ENCODE measurements around the gene LARP7. TPM values are rescaled to one million over a fixed set of nuclear protein-coding genes. Genes with fewer than 3 reads are reported as not detected.

LARP7 gene
- polyA plus RNA-seq, 1 donor (not counting 4 experiments of a cell fraction or from before 2014, with no cell fraction given): 33.3 TPM

DNA sequence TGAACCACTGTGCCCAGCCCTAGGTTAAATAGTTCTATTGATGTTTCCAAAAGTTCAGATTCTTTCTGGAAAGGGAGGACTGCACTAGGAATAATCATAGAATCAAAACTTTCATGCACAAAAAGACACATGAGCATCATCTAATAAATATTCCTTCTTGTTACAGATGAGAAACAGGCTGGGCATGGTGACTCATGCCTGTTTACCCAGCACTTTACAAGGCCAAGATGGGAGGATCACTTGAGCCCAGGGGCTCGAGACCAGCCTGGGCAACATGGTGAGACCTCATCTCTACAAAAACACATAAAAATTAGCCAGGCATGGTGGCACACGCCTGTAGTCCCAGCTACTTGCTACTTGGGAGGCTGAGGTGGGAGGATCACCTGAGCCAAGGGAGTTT, 27.7 kb downstream of the LARP7 start:
- no peak overlapping the region for H3K9ac ChIP-seq (ENCODE audit: control insufficient read depth, extremely low read depth, insufficient read depth, low read length)
- no peak overlapping the region for H2AFZ ChIP-seq (ENCODE audit: control insufficient read depth, low read length)
- H4K20me1 ChIP-seq (ENCODE audit: control insufficient read depth, extremely low read depth, insufficient read depth, low read length): no peaks in the 10 kb centered on the region
- dilution Hi-C loops (cut with MboI; ENCODE audit: extremely low pct_ligation_motif_present, low sequenced_read_pairs): no loop called here
- H3K4me2 ChIP-seq (ENCODE audit: control insufficient read depth, extremely low read depth, insufficient read depth, low read depth, low read length): no peak overlapping the region
- no peak overlapping the region for H3K4me3 ChIP-seq (ENCODE audit: control insufficient read depth in 2 of 3, extremely low read depth in 1 of 3, insufficient read depth in 2 of 3, low read depth in 1 of 3, low read length in 3 of 3)
- no peak for DNase-seq (ENCODE audit: low read depth, low spot score)
- H3K9me1 ChIP-seq (ENCODE audit: control insufficient read depth, extremely low read depth, insufficient read depth, low read length): no peaks in the 10 kb centered on the region
- no peak for FAIRE-seq
- no peaks in the 10 kb centered on the region for H3K79me2 ChIP-seq (ENCODE audit: control insufficient read depth, insufficient read depth, low read length)
- H3K4me1 ChIP-seq (ENCODE audit: control insufficient read depth, extremely low read depth, insufficient read depth, low read length): no peaks in the 10 kb centered on the region
- no peaks in the 10 kb centered on the region for H3K27me3 ChIP-seq (ENCODE audit: control insufficient read depth, extremely low read depth, insufficient read depth, low read length)
- no peaks in the 10 kb centered on the region for H3K9me3 ChIP-seq (ENCODE audit: control insufficient read depth, low read depth, low read length)
- H3K27ac ChIP-seq (ENCODE audit: control insufficient read depth, insufficient read depth, low read length): no peak overlapping the region
- TF ChIP-seq, protein P1, sequence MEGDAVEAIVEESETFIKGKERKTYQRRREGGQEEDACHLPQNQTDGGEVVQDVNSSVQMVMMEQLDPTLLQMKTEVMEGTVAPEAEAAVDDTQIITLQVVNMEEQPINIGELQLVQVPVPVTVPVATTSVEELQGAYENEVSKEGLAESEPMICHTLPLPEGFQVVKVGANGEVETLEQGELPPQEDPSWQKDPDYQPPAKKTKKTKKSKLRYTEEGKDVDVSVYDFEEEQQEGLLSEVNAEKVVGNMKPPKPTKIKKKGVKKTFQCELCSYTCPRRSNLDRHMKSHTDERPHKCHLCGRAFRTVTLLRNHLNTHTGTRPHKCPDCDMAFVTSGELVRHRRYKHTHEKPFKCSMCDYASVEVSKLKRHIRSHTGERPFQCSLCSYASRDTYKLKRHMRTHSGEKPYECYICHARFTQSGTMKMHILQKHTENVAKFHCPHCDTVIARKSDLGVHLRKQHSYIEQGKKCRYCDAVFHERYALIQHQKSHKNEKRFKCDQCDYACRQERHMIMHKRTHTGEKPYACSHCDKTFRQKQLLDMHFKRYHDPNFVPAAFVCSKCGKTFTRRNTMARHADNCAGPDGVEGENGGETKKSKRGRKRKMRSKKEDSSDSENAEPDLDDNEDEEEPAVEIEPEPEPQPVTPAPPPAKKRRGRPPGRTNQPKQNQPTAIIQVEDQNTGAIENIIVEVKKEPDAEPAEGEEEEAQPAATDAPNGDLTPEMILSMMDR (optimal IDR thresholded peaks at IDR 0.05 in 1 of 3, IDR thresholded peaks at IDR 0.05 in 1 of 3, conservative IDR thresholded peaks at IDR 0.05 in 1 of 3; ENCODE audit: extremely low read depth in 1 of 3, insufficient read depth in 2 of 3, low read length in 3 of 3): no peak
- TF ChIP-seq EZH2 (IDR thresholded peaks at IDR 0.05; ENCODE audit: low read length): no peak
- no peaks in the 10 kb centered on the region for H3K36me3 ChIP-seq (ENCODE audit: control insufficient read depth in 2 of 2, extremely low read depth in 1 of 2, insufficient read depth in 2 of 2, low read length in 2 of 2)

DNA sequence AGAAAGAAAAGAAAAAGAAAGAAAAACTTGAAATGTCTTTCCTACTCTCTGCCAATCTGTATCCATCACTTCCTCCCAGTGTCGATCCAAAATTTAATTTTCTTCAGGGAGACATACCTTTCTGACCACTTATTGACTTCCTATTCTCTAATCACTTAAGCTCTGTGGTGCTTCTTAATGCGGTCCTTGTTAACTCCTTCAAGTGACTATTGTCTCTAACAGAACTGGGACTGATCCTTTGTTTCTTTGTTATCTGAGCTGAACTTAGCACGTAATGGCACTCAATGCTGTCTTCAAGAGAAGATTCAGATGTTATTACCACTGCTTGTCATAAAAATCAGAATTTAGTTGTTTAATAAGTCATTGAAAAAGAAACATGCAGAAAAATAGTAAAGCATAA, 31.2 kb downstream of the LARP7 start:
- FAIRE-seq (no peak), DNase-seq (ENCODE audit: low read depth, low spot score) (no peak)
- H3K4me2 ChIP-seq (ENCODE audit: control insufficient read depth, extremely low read depth, insufficient read depth, low read depth, low read length): no peak overlapping the region
- H3K27ac ChIP-seq (ENCODE audit: control insufficient read depth, insufficient read depth, low read length): no peak overlapping the region
- H2AFZ ChIP-seq (ENCODE audit: control insufficient read depth, low read length): no peak overlapping the region
- H3K79me2 ChIP-seq (ENCODE audit: control insufficient read depth, insufficient read depth, low read length): no peaks in the 10 kb centered on the region
- no peaks in the 10 kb centered on the region for H3K4me1 ChIP-seq (ENCODE audit: control insufficient read depth, extremely low read depth, insufficient read depth, low read length)
- H3K36me3 ChIP-seq (ENCODE audit: control insufficient read depth in 2 of 2, extremely low read depth in 1 of 2, insufficient read depth in 2 of 2, low read length in 2 of 2): no peaks in the 10 kb centered on the region
- no peaks in the 10 kb centered on the region for H3K9me1 ChIP-seq (ENCODE audit: control insufficient read depth, extremely low read depth, insufficient read depth, low read length)
- TF ChIP-seq, protein P1 (optimal IDR thresholded peaks at IDR 0.05 in 1 of 3, IDR thresholded peaks at IDR 0.05 in 1 of 3, conservative IDR thresholded peaks at IDR 0.05 in 1 of 3; ENCODE audit: extremely low read depth in 1 of 3, insufficient read depth in 2 of 3, low read length in 3 of 3): no peak
- no peak for TF ChIP-seq EZH2 (IDR thresholded peaks at IDR 0.05; ENCODE audit: low read length)
- no peak overlapping the region for H3K4me3 ChIP-seq (ENCODE audit: control insufficient read depth in 2 of 3, extremely low read depth in 1 of 3, insufficient read depth in 2 of 3, low read depth in 1 of 3, low read length in 3 of 3)
- H3K27me3 ChIP-seq (ENCODE audit: control insufficient read depth, extremely low read depth, insufficient read depth, low read length): no peaks in the 10 kb centered on the region
- H3K9ac ChIP-seq (ENCODE audit: control insufficient read depth, extremely low read depth, insufficient read depth, low read length): no peak overlapping the region
- H3K9me3 ChIP-seq (ENCODE audit: control insufficient read depth, low read depth, low read length): no peaks in the 10 kb centered on the region
- dilution Hi-C loops (cut with MboI; ENCODE audit: extremely low pct_ligation_motif_present, low sequenced_read_pairs): no loop called here
- H4K20me1 ChIP-seq (ENCODE audit: control insufficient read depth, extremely low read depth, insufficient read depth, low read length): no peaks in the 10 kb centered on the region
